Hematopoietic multipotent progenitor cell treated with erythropoietin and hydrocortisone succinate and interleukin-3 and kit ligand, for 8 days (in vitro differentiated cells): ENCODE data around the gene ZNF70.
A peak's percentile ranks its signal among the peaks of the same experiment; 100 is the strongest.
"Not testable (repeated sequence)": the region's sequence is repeated elsewhere in the genome, so short reads cannot be mapped to it uniquely, and the experiment has no call there.

Experiments
- DNase-seq: peaks from one replicate; pipeline ENCODE4 v3.0.0-alpha.2; 2015

The ZNF70 gene

DNA sequence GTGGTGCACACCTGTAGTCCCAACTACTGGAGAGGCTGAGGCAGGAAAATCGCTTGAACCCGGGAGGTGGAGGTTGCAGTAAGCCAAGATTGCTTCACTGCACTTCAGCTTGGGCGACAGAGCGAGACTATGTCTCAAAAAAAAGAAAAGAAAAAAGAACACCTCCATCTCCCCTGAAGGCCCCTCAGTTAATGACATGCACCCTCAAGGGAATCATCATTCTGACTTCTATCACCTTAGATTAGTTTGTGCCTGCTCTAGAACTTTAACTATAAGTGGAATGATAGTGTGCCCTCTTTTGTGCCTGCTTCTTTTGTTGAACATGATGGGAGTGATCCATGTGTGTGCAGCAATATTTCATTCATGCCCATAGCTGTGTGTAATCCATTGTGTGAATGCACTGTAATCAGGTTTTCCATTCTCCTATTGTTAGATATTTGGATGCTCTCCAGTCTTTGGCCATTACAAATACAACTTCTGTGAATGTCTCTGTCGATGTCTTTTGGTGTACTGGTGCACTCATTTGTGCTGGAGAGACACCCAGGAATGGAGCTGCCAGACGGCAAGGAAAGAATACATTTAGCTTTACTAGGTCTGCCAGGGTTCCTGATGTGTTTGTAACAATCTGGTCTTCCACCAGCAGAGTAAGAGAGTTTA is 4.2 kb upstream of the ZNF70 start:
- DNase-seq, result no peak

DNA sequence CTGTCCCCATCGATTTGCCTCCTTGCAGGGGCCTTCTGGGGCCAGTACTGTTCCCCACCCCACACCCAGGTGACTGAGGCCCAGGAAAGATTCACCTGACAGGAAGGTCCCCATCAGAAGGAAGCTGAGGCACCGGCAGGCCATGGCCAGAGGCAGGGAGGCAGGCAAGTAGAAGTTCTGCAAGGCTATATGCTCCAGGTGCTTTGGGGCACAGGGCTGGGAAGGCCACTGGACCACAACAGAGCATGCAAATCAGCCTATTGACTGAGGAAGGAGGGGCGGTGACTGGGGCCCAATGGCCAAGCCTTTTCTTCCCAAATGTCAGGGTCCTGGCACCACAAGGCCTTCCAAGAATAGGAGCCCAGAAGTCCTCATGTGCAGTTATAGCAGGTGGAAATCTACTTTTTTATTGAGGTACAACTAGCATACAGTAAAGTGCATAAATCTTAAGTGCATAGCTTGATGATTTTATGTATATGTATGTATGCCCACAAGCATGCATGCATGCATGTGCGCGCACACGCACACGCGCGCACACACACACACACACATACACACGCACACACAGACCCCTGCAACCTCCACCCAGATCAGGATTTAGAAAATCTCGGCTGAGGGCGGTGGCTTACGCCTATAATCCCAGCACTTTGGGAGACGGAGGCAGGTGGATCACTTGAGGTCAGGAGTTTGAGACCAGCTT is 3.5 kb upstream of the ZNF70 start, which contains the start of gene VPREB3:
TSS of gene VPREB3 (minus strand) at position 206 of the 700 bp plus-strand sequence. CDS start at position 144, 62 bp downstream.
- no peak for DNase-seq

DNA sequence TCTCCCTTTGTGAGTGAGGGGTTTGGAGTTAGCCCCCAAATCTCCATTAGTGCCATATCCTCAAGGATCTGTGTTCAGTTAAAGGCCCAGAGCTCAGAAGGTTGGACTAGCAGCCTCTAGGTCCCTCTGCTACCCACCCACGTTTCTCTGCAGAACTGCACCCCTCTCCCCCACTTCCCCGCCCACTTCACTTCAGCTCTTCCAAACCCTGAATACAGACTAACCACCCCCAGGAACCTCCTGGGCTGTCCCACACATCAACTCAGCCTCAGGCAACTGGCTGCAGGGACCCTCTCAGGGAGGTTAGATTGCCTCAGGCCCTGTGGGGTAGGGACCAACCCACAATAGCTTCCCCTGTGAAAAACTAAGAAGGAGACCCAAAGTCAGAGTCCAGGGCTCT is 2.5 kb upstream of the ZNF70 start:
- DNase-seq, result no peak

DNA sequence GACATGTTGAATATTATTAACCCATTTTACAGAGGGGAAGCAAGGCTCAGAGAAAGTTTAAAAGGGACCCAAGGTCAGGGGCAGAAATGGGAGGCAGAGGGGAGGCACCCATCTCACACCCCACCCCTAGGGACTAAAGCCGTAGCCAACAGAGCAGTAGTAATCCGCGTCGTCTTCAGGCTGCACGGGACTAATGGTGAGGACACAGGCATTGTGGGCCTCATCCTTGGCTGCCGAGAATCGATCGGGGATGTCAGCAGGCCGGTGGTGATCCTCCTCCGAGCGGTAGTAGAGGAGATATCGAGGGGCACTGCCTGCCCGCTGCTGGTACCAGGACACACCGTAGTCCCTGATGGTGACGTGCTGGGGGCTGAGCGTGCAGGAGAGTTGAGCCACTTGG is 1.8 kb upstream of the ZNF70 start:
- DNase-seq, result no peak

DNA sequence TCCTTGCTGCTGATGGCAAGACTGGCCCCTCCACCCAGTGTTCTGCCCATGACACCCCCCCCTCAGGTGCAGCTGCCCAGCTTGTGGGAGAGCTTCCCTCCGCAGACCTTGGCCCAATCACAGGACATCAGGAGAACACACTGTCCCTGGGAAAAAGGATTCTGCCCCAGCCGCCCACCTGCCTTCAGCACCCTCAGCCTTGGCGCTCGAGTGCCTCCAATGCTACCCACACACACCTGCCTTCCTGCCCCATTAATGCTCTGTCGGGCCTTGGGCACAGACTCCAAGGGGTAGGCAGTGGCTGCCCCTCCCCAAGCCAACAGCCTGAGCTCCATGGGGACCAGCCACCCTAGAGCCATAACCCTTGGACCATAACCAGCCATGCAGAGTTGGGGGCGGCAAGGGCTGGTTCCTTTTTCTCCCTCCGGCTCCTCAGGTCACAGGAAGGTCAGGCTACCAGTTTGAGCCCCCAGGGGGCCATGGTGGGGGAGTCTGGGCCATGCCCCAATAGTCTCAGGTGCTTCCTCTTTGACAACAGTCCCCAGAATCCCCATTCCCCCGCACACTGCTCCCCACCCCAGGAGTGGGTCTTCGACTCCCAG is 1.3 kb upstream of the ZNF70 start:
- no peak for DNase-seq

DNA sequence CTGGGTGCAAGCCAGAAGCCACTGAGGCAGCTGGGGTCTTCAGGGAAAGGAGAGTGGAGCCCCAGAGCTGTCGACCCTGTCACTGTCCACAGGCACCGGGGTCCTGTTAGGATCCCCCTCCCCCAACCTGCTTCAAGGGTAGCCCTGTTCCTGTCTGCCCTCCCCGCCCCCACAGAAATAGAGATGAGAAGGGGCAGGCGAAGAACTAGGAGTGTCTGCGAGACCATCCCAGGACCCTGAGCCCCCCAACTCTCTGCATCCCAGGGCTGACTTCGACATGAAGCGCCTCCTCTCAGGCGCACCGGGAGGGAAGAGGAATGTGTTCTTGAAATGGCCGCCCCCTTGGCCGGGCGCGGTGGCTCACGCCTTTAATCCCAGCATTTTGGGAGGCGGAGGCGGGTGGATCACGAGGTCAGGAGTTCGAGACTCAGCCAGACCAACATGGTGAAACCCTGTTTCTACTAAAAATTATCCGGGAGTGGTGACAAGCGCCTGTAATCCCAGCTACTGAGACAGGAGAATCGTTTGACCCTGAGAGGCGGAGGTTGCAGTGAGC is 607 bp upstream of the ZNF70 start:
- DNase-seq, result peak; percentile 27

DNA sequence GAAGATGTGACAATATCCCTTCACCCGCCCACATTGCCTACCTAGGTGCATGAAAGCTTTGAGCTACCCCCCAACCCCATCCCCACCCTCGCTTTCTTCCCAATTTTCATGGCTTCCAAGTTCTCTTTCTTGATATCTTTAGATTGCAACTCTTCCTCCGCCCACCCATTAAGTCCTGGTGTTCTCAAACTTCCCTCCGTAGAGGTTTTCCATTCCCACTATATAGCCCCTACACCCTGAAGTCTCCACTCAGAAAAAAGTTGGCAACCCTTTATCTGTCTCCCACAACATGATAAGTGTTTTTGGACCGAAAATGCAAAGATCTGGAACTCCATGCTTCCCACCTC is 572 bp downstream of the ZNF70 start:
- DNase-seq, result no peak

DNA sequence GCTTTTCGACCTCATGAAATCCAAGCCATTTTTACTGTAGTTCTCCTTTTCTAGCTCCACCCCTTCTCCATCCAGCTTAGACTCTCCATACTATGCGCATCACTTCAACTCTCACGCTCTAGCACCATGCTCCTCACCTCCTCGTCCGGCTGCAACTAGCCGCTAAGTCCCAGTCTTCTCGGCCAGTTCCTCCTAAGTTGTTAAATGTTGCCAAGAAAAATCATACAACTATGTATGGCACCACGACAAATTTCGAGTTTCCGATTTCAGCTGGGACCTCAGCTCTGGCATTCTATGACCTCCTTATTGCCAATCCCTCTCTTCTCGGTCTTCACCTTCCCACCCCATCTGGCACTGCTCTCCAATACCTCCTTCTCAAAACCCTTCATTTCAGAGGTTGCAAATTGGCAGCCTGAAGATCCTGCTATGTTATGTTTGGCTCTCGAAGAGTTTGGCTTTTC is 1.0 kb downstream of the ZNF70 start:
- no peak for DNase-seq

DNA sequence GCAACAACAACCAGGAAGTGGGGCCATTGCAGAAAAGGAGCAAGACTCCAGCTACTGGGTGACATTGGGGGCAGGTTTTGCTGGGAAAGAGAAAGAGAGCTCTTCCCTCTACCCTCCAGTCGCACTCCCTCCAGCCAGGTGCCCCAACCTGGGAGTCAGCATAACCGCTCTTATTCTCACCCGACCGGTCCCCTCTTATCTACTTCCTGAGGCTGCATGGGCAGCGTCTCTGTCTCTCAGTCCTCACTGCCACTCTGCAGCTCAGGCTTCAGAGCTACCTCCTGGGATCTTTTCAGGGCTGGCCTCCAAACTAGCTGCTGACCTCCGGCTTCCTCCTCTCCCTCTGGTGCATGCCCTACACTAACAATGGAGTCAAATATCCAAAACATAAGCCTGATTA is 5.1 kb downstream of the ZNF70 start:
- peak; percentile 34 for DNase-seq

DNA sequence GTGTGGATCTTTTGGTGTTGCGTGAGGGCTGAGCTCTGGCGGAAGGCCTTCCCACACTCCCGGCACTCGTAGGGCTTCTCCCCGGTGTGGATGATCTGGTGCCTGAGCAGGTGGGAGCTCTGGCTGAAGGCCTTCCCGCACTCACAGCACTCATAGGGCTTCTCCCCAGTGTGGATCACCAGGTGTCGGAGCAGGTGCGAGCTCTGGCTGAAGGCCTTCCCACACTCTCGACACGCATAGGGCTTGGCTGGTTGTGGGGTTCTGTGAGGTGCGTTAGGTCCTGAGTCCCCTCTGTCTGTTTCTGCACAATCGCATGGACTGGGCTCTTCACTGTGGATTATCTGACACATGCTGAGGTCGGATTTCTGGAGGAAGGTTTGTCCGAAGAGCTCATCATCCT is 6.4 kb downstream of the ZNF70 start:
- no peak for DNase-seq

DNA sequence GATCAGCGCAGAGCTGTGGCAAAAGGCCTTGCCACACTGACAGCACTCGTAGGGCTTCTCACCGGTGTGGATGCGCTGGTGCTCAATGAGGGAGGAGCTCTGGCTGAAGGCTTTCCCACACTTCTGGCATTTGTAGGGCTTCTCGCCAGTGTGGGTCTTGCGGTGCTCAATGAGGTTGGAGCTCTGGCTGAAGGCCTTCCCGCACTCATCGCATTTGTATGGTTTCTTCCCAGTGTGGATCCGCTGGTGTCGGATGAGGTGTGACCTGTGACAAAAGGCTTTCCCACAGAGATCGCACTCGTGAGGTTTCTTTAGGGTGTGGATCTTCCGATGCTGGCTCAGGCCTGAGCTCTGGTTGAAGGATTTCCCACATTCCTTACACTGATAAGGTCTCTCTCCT is 6.9 kb downstream of the ZNF70 start:
- DNase-seq, result no peak

DNA sequence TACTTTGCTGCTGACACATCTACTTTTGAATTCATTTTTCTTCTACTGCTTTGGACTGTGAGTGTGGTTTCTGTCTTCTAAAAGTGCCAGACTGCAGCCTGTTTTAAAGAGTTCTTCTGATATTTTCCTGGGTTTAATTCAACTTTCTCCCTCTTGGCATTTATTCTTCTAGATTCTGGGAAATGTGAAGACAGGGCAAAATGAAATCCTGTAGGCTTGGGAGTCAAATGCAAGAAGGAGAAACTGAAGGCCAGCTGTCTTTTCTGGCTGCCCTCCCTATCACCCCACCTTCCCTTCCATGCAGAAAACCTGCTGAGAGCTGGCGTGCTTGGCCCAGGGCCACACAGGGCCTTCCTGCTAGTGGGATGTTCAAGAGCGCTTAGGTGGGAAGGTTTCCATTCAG is 7.6 kb downstream of the ZNF70 start:
- no peak for DNase-seq

DNA sequence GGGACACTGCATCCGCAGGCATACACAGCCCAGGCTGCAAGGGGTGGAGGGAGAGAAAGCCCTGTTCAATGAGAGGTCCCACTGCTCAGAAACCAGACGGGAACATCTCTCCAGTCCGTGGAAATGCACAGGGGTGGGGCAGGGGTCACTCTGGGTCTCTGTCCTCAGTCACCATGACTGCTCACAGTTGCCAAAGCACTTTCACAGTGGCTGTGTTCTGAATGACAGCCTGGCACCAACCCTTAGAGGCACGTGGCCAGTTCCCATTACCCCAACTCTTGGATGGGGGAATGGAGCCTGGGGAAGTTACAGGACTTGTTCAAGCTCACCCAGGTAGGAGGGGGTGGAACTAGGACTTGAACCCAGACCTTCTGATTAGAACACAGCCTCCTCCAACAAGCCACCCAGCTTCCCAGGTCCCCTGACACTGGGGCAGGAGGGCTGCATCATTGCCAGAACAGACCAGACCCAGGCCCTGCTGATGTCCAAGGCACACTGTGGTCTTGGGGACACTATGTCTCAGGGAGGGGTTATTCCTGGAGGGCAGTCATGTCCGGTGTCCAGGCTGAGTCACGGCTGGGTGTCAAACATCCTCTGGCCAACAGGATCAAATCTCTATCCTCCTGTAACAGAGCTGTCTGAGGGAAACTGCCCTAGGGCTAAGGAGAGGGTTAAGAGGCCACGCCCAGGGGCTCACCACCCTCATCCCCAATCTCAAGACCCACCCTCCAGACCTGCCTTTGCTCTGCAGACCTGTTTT is 8.2 kb downstream of the ZNF70 start:
- no peak for DNase-seq

DNA sequence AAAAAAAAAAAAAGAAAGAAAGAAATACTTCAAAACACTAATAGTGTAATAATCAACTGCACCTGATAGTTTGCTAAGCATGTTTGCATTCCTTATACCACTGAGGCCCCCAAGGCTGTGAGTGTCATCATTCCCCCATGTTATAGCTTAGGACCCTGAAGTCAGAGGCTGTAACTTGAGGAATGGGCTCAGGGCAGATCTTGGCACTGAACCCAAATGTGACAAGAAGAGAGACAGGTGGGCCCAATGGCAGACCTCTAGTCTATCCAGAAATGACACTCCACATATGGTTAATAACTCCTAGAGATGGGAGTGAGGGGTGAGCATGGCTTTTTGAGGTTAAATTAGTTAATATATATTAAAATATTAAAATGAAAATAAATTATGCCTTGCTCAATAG is 13.2 kb downstream of the ZNF70 start:
- DNase-seq, result no peak

DNA sequence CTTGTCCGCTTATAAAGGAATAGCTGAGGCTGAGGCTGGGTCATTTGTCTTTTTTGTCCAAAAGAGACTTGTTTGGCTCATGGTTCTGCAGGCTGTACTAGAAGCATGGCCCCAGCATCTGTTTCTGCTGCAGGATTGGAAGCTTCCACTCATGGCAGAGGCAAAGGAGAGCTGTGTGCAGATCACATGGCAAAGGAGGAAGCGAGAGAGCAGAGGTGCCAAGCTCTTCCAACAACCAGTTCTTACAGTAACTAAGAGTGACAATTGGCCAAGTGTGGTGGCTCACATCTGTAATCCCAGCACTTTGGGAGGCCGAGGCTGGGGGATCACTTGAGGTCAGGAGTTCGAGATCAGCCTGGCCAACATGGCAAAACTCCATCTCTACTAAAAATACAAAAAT is 22.8 kb downstream of the ZNF70 start:
- not testable (repeated sequence) for DNase-seq

DNA sequence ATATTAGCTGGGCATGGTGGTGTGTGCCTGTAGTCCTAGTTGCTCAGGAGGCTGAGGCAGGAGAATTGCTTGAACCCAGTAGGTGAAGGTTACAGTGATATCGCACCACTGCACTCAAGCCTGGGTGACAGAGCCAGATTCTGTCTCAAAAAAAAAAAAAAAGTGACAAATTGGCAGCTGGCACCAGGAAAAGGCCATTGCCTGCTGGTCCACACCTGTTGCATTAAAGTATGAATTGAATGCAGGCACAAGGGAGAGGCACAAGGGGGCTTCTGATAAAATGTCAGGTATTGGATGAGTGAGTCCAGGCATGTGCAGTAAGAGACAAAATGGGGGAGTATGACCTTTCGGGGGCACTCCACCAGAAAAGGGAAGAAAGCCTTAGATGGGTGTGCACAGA is 28.2 kb downstream of the ZNF70 start:
- no peak for DNase-seq

DNA sequence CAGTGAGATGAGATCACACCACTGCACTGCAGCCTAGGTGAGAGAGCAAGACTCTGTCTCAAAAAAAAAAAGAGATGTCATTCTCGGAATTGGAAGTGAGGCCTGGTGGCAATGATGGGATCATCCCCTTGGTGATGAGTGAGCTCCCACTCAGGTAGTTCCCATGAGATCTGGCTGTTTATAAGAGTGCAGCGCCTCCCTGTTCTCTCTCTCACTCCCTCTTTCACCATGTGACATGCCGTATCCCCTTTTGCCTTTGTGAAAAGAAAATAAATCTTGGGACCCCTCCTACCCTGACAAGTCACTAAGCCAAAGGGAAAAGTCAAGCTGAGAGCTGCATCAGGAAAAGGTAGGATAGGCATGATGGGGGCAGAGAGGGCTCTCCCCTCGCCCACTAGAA is 28.8 kb downstream of the ZNF70 start:
- no peak for DNase-seq

DNA sequence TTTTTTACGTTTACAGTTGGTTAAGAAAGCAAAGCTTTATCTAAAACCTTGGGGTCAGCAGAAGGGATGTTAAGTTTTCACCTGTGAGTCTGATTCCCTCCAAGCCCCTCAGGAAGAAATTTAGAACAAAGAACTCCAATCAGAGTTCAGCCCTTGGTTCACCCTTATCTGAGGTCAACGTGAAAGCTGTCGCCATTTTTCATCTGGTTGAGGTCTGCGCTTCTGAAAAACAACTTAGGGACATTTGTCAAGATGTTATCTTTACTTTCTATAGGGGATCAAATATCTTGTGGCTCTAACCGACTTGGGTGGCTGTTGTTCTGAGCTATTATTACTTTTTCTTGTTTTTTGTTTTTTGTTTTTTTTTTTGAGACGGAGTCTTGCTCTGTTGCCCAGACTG is 30.1 kb downstream of the ZNF70 start:
- DNase-seq, result no peak

DNA sequence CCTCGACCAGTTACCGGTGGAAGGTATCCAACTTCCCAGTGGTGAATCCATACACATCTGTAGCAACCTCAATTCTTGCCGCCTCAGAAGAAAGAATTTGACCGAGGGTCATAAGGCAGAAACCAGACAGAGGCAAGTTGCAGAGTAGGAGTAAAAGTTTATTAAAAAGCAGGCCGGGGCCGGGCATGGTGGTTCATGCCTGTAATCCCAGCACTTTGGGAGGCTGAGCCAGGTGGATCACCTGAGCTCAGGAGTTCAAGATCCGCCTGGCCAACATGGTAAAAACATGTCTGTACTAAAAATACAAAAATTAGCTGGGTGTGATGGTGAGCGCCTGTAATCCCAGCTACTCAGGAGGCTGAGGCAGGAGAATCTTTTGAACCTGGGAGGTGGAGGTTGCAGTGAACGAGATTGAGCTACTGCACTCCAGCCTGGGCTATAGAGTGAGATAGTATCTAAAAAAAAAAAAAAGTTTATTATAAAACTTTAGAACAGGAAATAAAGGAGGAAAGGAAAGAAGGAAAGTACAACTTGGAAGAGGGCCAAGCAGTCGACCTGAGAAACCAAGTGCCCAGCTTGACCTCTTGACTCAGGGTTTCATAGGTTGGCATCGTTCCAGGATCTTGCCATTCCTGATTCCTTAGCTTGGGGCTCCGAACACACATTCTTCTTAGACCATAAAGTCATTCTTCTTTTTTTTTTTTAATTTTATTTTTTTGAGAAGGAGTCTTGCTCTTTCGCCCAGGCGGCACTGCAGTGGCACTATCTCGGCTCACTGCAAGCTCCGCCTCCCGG is 32.3 kb downstream of the ZNF70 start:
- DNase-seq, result no peak

DNA sequence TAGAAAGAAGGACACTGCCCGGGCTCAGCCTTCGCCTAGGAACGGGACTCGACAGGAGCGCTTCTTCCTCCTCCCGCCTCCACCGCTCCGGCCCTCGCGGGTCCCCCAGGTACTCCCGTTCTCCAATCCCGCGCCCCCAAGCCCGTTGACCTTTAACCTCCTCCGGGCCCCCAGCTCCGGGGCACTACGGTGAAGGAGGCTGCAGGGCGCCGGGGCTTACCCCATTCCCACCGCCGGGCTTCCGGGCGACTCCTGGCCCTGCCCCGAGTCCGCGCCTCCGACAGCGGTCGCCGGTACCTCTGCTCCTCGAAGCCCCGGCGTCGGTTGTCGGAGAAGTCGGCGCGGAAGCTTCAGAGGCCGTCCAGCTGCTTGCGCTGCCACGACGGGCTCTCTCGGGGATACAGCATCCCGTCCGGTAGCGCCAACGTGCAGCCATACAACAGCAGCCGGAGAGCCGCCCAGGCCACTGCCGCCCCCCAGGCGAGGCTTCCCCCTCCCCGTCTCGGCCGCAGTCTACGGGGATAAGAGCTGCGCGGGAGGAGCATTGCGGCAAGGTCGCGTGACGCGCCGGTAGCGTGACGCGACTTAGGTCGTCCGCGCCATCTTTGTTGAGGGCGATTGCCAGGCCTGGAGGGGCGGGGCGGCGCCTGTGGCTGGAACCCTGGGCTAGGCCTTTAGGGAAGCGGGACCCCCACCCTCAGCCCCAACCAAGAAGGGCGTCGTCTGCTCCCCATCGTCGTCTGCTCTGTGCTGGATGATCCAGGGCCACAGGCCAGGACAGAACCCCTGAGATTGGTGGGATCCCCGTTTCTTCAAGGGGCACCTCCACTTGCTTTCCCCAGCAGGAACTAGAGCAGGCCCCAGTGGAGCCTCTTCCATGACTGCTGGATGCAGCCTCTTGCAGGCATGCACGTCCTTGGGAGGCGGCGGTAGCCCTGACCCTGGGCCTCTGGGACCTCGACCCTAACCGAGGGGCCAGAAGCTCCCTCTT is 33.8 kb downstream of the ZNF70 start:
- DNase-seq, result peak; percentile 89

DNA sequence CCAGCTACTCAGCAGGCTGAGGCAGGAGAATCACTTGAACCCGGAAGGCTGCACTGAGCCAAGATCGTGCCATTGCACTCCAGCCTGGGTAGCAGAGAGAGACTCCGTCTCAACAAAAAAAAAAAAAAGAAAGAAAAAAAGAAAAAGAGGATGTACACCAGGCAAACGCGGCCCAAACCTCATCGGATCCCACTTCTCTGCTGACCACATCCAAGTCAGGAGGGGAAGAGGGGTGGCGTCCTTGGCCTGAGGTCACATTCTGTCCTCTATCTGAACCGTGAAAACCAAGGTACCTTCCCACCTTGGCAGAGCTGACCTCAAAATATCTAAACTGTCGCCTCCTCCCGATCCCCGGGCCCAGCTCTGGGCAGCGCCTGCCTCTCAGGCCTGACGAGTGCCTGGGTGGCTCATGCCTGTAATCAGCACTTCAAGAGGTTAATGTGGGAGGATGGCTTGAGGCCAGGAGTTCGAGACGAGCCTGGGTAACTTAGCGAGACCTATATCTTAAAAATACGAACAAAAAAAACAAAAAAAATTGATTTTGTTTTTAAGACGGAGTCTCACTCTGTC is 35.0 kb downstream of the ZNF70 start:
- DNase-seq, result peak; percentile 57
